Measurements from ENCODE around the gene AUTS2. TPM values are rescaled to one million over a fixed set of nuclear protein-coding genes. Genes with fewer than 3 reads are reported as not detected.

AUTS2 gene
- total and polyA plus RNA-seq, 2 of the 8 experiments (the other 6 are each of a cell fraction or from before 2014, with no cell fraction given) = 25.9 to 101 TPM

DNA sequence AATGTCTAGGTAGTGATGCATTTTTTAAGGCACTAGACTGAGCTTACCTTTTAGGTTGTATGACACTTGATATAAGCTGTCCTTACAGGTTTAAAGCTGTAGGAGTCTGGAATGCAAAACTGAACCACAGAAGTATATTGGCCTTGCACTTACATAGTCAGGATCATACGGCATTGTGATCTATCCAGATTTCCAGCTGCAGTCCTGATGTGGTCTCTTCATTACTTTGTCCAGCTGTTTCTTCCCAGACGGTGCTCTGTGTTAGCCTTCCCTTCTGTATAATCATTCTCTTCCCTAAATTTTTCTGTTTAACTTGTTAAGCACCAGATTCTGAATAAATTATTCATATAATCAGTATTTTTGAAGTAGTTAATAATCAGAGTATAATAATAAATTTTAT, 67.1 kb downstream of the AUTS2 start:
- no peak for FAIRE-seq
- Histone ChIP-seq H3K4me2 (ENCODE audit: insufficient read depth in 1 of 2, low read depth in 2 of 2, low read length in 2 of 2) (no peak overlapping the region), H3K4me3 (ENCODE audit: extremely low read depth in 1 of 4, insufficient read depth in 2 of 4, low read depth in 3 of 4, low read length in 4 of 4) (no peak overlapping the region), H2BK15ac (ENCODE audit: low read length) (no peak overlapping the region), H3K9me3 (ENCODE audit: insufficient read depth in 2 of 2, low read depth in 1 of 2, low read length in 1 of 2) (no peaks in the 10 kb centered on the region), H3K56ac (replicated peaks; ENCODE audit: insufficient read length, low read depth, low read length) (no peak overlapping the region), H2BK5ac (ENCODE audit: low read depth, low read length) (no peak overlapping the region), H2AFZ (ENCODE audit: low read length) (no peak overlapping the region), H2AK5ac (ENCODE audit: low read depth, low read length) (no peak overlapping the region), H4K91ac (replicated peaks; ENCODE audit: insufficient read length, low read length) (no peak overlapping the region), H2BK120ac (replicated peaks; ENCODE audit: low read depth, low read length) (no peak overlapping the region), H3K4ac (replicated peaks; ENCODE audit: insufficient read length, low read depth, low read length) (no peak overlapping the region), H4K5ac (ENCODE audit: insufficient read length, low read depth, low read length) (no peak overlapping the region), H4K8ac (ENCODE audit: extremely low read depth, insufficient read depth, low read length) (no peak overlapping the region), H2BK20ac (ENCODE audit: low read length) (no peak overlapping the region), H3K4me1 (replicated peaks in 1 of 4; ENCODE audit: control insufficient read depth in 3 of 4, insufficient read depth in 4 of 4, low read length in 3 of 4) (peaks cover 0 to under 1% (median 0%) of the 10 kb centered on the region in 4 experiments; a peak in 1 of 7 replicates), H3K27me3 (replicated peaks in 1 of 4; ENCODE audit: control insufficient read depth in 3 of 4, extremely low read depth in 1 of 4, insufficient read depth in 3 of 4, low read length in 3 of 4) (no peaks in the 10 kb centered on the region), H3K23ac (ENCODE audit: insufficient read length) (no peak overlapping the region), H3K23me2 (ENCODE audit: low read depth, low read length) (no peaks in the 10 kb centered on the region), H3K14ac (ENCODE audit: insufficient read length) (no peak overlapping the region), H3K18ac (ENCODE audit: extremely low read depth, low read length) (no peak overlapping the region), H3K79me1 (ENCODE audit: low read depth, low read length) (no peaks in the 10 kb centered on the region; the same call in 1 of the 2 replicates), H3K27ac (ENCODE audit: low read depth, low read length) (no peak overlapping the region), H3K36me3 (ENCODE audit: control insufficient read depth in 2 of 4, insufficient read depth in 4 of 4, low read length in 3 of 4) (no peaks in the 10 kb centered on the region), H3K79me2 (ENCODE audit: control insufficient read depth in 1 of 2, insufficient read depth in 2 of 2, low read length in 2 of 2) (no peaks in the 10 kb centered on the region), H4K20me1 (replicated peaks in 1 of 2; ENCODE audit: control insufficient read depth in 1 of 2, insufficient read depth in 2 of 2, low read length in 2 of 2) (no peaks in the 10 kb centered on the region), H2BK12ac (ENCODE audit: low read depth, low read length) (no peak overlapping the region), H3K9ac (replicated peaks in 1 of 4; ENCODE audit: extremely low read depth in 1 of 4, low read depth in 3 of 4, low read length in 3 of 4) (no peak overlapping the region)
- ChIA-PET CTCF (ENCODE audit: partially characterized antibody) (no interaction called here), POLR2A (ENCODE audit: partially characterized antibody) (no interaction called here)
- TF ChIP-seq MAFK (IDR thresholded peaks at IDR 0.05; ENCODE audit: low read depth, low read length) (no peak), EZH2 (IDR thresholded peaks at IDR 0.05; ENCODE audit: low read depth, low read length, severe bottlenecking) (no peak), JUND (IDR thresholded peaks at IDR 0.05; ENCODE audit: low read length) (no peak), SIRT6 (IDR thresholded peaks at IDR 0.05; ENCODE audit: low read length) (no peak)
- TF ChIP-seq, protein P1, sequence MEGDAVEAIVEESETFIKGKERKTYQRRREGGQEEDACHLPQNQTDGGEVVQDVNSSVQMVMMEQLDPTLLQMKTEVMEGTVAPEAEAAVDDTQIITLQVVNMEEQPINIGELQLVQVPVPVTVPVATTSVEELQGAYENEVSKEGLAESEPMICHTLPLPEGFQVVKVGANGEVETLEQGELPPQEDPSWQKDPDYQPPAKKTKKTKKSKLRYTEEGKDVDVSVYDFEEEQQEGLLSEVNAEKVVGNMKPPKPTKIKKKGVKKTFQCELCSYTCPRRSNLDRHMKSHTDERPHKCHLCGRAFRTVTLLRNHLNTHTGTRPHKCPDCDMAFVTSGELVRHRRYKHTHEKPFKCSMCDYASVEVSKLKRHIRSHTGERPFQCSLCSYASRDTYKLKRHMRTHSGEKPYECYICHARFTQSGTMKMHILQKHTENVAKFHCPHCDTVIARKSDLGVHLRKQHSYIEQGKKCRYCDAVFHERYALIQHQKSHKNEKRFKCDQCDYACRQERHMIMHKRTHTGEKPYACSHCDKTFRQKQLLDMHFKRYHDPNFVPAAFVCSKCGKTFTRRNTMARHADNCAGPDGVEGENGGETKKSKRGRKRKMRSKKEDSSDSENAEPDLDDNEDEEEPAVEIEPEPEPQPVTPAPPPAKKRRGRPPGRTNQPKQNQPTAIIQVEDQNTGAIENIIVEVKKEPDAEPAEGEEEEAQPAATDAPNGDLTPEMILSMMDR (IDR thresholded peaks at IDR 0.05; ENCODE audit: control extremely low read depth in 1 of 3, insufficient read depth in 1 of 3, low read depth in 1 of 3, low read length in 3 of 3) = no peak
- no peak for DNase-seq (ENCODE audit: low read depth in 1 of 2, low spot score in 2 of 2)
- WGBS, 2 experiments (ENCODE audit: extremely low coverage in 1 of 2, insufficient coverage in 1 of 2, insufficient read length in 1 of 2, insufficient replicate concordance in 2 of 2, low coverage in 1 of 2, low lambda C conversion rate in 2 of 2, missing lambda C conversion rate in 1 of 2) = 85% methylated on average over 2 of the region's 2 CpGs; no CpG with 5 or more reads in 1 of the 2 experiments
